AG04449 (cell line): Measurements from ENCODE around the gene ADORA2A.

Experiments
- CTCF ChIA-PET: fragments of 350-600 bp; formaldehyde crosslinking; extraction: SDS; loops from one replicate; lab custom pipeline; 2021; ENCODE audit warnings: antibody characterized with exemption; lab: Yijun Ruan, JAX
- POLR2A ChIA-PET: fragments of 400-600, 350-600 bp; formaldehyde crosslinking; extraction: SDS; loops from one replicate; lab custom pipeline; 2020; ENCODE audit warnings: antibody characterized with exemption, inconsistent platforms; lab: Yijun Ruan, JAX
- DNase-seq: peaks from one replicate; pipeline ENCODE4 v3.0.0-alpha.2; 2010; ENCODE audit warnings: low read depth, low spot score
- H3K4me3 ChIP-seq: 2 replicates; pipeline ENCODE4 v1.5.1; 2011; ENCODE audit warnings: low read depth, mild to moderate bottlenecking, control low read depth, low read length
- TF ChIP-seq, protein P1 (sequence below): IDR thresholded peaks from one replicate; pipeline ENCODE4 v1.5.1; 2011; ENCODE audit warnings: mild to moderate bottlenecking, moderate library complexity, low read length, control low read depth, inconsistent platforms; ENCODE audit not compliant: insufficient read depth; ENCODE audit errors: missing control alignments

The ADORA2A gene

DNA sequence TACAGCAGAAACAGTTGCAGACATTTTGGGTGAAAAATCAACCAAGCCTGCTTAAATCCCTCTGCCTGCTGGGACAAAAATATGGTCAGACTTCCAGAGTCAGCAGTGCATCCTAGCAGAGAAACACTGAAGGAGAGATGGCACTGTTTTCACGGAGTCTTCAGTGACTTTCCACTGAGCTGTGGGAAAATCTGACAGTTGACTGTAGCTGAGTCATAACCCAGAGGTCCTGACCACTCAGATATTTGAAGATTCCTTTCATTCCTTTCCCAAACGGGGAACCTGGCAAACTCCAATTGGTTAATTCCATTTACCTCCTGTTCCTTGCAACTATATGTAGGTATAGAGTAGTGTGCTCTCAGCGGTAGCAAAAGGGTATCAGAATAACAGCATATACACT lies 46.8 kb downstream of the ADORA2A start:
- DNase-seq = peak; percentile 78
- POLR2A ChIA-PET = interaction anchor here (1.1 to 1.9 kb wide), 2 partner anchors 10 to 12 kb away, joined by 3 to 8 read pairs; no protein-coding TSS in a partner anchor
- TF ChIP-seq, protein P1, sequence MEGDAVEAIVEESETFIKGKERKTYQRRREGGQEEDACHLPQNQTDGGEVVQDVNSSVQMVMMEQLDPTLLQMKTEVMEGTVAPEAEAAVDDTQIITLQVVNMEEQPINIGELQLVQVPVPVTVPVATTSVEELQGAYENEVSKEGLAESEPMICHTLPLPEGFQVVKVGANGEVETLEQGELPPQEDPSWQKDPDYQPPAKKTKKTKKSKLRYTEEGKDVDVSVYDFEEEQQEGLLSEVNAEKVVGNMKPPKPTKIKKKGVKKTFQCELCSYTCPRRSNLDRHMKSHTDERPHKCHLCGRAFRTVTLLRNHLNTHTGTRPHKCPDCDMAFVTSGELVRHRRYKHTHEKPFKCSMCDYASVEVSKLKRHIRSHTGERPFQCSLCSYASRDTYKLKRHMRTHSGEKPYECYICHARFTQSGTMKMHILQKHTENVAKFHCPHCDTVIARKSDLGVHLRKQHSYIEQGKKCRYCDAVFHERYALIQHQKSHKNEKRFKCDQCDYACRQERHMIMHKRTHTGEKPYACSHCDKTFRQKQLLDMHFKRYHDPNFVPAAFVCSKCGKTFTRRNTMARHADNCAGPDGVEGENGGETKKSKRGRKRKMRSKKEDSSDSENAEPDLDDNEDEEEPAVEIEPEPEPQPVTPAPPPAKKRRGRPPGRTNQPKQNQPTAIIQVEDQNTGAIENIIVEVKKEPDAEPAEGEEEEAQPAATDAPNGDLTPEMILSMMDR = no peak
- H3K4me3 ChIP-seq = no peak overlapping the region
- CTCF ChIA-PET = interaction anchor here (1.0 to 1.5 kb wide), 8 partner anchors 8 to 56 kb away, joined by 3 to 4 read pairs (median 3); no protein-coding TSS in a partner anchor

DNA sequence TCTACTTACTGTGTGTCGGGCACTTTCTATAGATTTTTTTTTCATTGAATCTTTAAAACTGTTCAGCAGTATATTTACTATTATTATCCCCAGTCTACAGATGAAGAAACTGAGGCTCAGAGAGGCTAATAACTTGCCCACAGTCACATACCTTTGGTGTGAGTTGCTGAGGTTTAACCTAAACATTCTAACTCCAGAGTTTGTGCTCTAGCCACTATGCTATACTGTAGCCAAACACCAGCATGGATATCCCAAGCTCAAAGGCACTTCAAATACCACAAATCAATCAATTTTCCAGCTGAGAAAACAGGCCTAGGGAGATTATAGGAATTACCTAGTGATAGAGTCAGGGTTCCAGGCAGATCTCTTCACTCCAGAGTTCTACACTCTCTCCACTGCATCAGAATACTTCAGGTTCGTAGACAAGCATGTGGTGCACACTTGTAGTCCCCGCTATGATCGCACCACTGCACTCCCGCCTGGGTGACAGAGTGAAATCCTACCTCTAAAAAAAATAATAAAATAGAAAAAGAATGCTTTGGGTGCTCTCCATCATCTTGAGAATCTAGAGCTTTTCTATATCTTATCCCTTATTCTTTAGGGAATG lies 47.4 kb downstream of the ADORA2A start:
- CTCF ChIA-PET = interaction anchor here (1.0 to 1.5 kb wide), 8 partner anchors 8 to 55 kb away, joined by 3 to 4 read pairs (median 3); no protein-coding TSS in a partner anchor
- DNase-seq = no peak
- POLR2A ChIA-PET = interaction anchor here (1.1 to 1.9 kb wide), 2 partner anchors 9 to 11 kb away, joined by 3 to 8 read pairs; no protein-coding TSS in a partner anchor
- no peak overlapping the region for H3K4me3 ChIP-seq
- TF ChIP-seq, protein P1 = no peak

DNA sequence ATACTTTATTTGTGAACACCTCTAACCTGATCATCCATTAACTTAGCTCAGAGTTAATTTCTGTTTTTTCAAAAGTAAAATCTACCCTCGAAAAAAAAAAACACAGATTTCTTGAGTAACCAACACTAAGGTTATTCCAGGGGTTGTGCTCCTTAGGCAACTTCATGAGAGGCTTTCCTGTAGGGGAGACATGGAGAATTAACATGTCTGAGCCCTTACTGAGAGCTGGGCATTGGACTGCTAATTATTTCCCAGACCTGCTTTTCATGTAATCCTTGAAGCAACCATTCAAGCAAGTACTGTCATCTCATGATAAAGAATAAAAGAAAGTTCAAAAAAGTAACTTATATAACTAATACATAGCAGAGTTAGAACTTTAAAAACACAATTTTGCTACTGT lies 54.2 kb downstream of the ADORA2A start:
- no peak for DNase-seq
- H3K4me3 ChIP-seq = no peak overlapping the region
- CTCF ChIA-PET = interaction anchor here (0.7 to 0.9 kb wide), 2 partner anchors 15 to 893 kb away, joined by 3 read pairs; no protein-coding TSS in a partner anchor
- POLR2A ChIA-PET = no interaction called here
- TF ChIP-seq, protein P1 = no peak

DNA sequence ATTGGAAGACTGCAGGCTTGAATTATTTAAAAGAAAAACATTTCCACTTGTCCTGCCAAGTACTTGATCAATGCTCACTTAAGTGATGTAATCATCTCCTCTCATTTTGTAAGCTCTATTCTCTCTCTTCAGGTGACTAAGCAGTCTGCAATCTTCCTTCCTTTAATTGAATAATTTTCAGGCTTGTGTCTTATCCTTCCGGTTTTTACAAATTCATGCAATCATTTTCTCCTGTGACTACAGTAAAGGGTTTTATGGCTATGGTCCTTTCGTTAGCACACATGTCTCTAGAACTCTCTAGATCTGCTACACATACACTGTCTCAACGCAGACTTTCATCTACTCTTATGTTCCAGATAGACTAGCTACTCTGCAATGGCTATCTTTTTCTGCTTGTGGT lies 55.2 kb downstream of the ADORA2A start:
- POLR2A ChIA-PET = no interaction called here
- CTCF ChIA-PET = interaction anchor here (0.9 to 1.7 kb wide), 7 partner anchors 9 to 59 kb away, joined by 3 to 6 read pairs (median 3); no protein-coding TSS in a partner anchor
- H3K4me3 ChIP-seq = no peak overlapping the region
- TF ChIP-seq, protein P1 = no peak
- no peak for DNase-seq

DNA sequence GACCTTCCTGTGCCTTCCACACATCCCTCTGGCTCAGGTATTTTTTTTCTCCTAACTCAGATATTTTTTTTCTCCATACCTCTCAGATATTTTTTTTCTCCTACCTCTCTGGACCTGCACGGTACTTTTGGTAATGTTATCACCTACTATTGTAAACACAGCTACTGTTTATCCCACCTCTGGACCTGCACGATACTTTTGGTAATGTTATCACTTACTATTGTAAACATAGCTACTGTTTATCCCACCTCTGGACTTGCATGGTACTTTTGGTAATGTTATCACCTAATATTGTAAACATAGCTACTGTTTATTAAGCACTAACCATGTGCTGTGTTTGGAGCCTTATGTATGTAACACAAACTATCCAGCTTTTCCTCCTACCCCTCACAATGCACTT lies 55.6 kb downstream of the ADORA2A start:
- TF ChIP-seq, protein P1 = no peak
- no peak for DNase-seq
- ChIA-PET CTCF (interaction anchor here (0.6 to 1.7 kb wide), 9 partner anchors 8 to 151 kb away, joined by 3 to 6 read pairs (median 4); no protein-coding TSS in a partner anchor), POLR2A (no interaction called here)
- H3K4me3 ChIP-seq = no peak overlapping the region

DNA sequence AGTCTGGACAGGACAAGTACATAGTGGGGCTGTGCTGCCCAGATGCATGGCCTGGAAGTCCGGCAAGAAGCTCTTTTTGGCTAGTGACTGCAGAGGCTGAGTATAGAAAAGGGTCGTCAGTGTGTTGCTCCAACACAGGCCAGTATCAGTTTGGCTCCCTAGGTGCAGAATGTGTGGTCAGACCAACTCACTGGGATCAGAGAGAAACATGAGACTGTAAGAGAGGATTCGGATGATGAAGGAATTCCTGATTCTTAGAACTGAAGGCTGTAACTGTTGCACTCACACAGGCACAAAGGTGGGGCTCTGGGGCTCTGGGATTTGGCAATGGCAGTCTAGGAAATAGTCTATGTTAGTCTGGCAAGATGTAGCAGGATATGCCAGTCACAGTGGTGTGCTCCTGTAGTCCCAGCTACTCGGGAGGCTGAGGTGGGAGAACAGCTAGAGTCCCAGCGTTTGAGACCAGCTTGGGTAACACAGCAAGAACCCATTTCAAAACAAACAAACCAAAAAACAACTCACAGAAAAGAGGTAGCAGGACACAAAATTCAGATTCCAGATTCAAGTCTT lies 56.7 kb downstream of the ADORA2A start:
- ChIA-PET CTCF (interaction anchor here (1.0 to 1.7 kb wide), 6 partner anchors 9 to 63 kb away, joined by 3 to 6 read pairs (median 4); no protein-coding TSS in a partner anchor), POLR2A (interaction anchor here (0.9 to 1.1 kb wide), 2 partner anchors 9 to 48 kb away, joined by 3 read pairs; no protein-coding TSS in a partner anchor)
- DNase-seq = no peak
- TF ChIP-seq, protein P1 = no peak
- no peak overlapping the region for H3K4me3 ChIP-seq
